Nucleus accumbens (tissue), 56 donors: ENCODE measurements around the gene CYSLTR2.
"Not testable (repeated sequence)": the region's sequence is repeated elsewhere in the genome, so short reads cannot be mapped to it uniquely, and the experiment has no call there.

Source experiments
- DNase-seq, 56 donors: peaks; one replicate each; lab custom pipeline; 2025; lab: John Stamatoyannopoulos, UW

The CYSLTR2 gene

DNA sequence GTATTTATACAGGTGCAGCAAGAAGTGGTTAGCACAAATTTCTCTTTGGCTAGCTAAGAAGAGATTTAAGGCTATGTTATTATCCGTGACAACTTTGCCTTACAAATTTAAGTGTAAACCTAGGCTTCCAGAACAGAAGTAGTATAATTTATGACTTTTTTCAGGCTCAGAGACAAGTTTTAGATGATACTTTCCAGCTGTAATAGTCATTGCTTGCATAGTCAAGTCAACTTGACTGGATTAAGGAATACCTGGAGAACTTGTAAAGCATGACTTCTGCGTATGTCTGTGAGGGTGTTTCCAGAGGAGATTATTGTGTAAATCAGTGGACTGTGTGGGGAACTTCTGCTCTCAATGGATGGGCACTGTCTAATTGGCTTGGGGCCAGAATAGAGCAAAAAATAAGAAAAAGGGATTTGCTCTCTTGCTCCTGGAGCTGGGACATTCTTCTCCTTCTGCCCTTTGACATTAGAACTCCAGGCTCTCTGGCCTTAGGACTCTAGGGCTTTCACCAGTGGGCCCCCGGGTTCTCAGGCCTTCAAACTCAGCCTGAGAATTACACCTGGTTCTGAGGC, 33.0 kb downstream of the CYSLTR2 start:
- no peak for DNase-seq

DNA sequence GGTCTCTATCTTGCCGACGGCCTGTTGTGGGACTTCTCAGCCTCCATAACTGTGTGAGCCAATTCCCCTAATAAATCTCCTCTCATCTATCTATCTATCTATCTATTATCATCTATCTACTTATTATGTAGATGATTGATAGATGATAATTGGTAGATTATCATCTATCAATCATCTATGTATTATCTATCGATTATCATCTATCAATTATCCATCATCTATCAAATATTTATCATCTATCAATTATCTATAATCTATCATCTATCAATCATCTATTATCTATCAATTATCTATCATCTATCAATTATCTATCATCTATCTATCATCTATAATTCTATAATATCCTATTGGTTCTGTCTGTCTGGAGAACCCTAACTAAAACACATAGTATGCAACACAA, 33.5 kb downstream of the CYSLTR2 start:
- DNase-seq = no peak

DNA sequence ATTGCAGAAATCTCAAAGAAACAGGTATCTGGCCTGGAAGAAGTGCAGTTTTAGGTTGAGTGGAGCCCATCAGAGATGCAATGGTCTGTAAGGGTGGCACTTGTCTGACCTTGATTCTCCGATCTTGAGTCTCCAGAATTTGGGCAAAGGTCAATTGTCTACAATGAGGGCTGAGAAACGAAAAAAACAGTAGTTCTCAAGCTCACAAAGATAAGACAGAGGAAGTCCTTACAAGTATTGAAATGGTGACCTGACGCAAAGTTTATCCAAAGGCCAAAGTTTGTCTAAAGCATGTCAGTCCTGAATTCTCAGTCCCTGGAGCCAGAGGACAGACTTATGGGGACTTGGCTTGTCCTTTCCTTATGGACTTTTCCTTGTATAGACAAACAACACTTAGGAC, 40.3 kb downstream of the CYSLTR2 start:
- DNase-seq = no peak

DNA sequence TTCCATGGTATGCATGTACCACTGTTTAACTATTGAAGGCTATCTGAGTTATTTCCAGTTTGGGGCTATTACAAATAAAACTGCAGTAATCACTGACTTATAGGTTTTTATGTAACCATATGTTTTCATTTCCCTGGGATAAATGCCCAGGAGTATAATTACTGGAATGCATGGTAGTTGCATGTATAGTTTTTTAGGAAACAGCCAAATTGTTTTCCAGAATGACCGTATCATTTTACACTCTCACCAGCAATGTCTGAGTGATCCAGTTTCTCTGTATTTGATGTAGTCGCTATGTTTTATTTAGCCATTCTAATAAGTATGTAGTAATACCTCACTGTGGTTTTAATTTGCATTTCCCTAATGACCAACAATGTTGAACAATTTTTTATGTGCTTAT, 42.0 kb downstream of the CYSLTR2 start:
- no peak for DNase-seq

- DNase-seq = not testable (repeated sequence)
Observed at GRCh38 chr13:48696676-48697075, 42.9 kb downstream of the CYSLTR2 start.

DNA sequence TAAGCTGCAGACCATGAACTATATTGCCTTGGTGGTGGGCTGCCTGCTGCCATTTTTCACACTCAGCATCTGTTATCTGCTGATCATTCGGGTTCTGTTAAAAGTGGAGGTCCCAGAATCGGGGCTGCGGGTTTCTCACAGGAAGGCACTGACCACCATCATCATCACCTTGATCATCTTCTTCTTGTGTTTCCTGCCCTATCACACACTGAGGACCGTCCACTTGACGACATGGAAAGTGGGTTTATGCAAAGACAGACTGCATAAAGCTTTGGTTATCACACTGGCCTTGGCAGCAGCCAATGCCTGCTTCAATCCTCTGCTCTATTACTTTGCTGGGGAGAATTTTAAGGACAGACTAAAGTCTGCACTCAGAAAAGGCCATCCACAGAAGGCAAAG, 53.7 kb downstream of the CYSLTR2 start:
- DNase-seq = no peak

DNA sequence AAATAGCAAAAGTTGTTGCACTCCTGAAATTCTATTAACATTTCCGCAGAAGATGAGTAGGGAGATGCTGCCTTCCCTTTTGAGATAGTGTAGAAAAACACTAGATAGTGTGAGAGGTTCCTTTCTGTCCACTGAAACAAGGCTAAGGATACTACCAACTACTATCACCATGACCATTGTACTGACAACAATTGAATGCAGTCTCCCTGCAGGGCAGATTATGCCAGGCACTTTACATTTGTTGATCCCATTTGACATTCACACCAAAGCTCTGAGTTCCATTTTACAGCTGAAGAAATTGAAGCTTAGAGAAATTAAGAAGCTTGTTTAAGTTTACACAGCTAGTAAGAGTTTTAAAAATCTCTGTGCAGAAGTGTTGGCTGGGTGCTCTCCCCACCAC, 55.0 kb downstream of the CYSLTR2 start:
- DNase-seq = no peak

GRCh38 chr13:48709213-48709612, 55.5 kb downstream of the CYSLTR2 start:
- no peak for DNase-seq

DNA sequence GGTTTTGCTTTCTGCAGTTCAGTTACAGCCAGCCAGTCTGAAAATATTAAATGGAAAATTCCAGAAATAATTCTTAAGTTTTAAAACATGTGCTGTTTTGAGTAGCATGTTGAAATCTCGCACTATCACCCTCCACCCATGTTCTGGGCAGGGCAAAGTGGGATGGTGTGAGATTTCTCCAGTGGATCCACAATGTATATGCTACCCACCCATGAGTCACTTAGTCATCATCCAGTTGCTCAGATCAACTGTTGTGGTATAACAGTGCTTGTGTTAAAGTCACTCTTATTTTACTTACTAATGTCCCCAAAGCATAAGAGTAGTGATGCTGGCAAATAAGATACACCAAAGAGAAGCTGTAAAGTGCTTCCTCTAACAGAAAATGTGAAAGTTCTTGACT, 56.4 kb downstream of the CYSLTR2 start:
- DNase-seq = no peak

DNA sequence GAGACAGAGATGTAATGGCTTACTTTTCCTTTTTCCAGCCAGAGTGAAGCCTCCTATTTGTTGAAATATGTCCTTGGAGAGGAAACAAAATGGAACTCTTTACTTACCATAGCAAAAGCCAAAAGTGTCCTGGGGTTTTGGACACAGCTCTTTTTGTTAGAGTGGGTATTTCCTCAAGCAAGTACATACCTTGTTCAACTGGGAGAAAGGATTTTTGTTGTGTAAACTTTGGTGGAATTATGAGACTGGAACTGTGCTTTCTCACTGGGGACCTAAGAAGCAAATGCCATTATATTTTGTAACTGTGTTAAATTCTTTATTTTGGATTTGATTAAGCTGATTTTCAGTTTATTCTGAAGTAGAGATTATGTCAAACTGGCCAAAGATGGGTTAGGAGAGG, 58.4 kb downstream of the CYSLTR2 start:
- DNase-seq = no peak

GRCh38 chr13:48715977-48716376, 62.2 kb downstream of the CYSLTR2 start:
- no peak for DNase-seq

- no peak for DNase-seq
Observed at GRCh38 chr13:48720621-48721020, 66.9 kb downstream of the CYSLTR2 start.

DNA sequence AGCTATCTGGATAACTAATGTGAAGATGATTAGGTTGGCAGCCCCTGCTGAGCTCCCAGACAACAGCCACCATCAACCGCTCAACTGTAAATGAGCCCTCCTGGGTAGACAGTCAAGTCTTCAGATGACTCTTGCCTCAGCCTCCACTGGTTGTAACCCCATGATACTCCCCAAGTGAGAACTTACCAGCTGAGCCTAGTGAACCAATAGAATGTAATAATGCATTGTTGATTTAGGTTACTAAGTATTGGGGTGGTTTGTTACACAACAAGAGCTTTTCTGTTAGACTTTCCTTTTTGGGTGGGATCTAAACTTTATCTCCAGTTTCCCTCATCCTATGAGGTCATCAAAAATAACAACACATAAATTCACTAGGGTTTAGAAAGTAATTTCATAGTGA, 69.4 kb downstream of the CYSLTR2 start:
- no peak for DNase-seq

- no peak for DNase-seq
Observed at GRCh38 chr13:48725271-48725670, 71.5 kb downstream of the CYSLTR2 start.

- DNase-seq = no peak
Observed at GRCh38 chr13:48726711-48727110, 73.0 kb downstream of the CYSLTR2 start.

DNA sequence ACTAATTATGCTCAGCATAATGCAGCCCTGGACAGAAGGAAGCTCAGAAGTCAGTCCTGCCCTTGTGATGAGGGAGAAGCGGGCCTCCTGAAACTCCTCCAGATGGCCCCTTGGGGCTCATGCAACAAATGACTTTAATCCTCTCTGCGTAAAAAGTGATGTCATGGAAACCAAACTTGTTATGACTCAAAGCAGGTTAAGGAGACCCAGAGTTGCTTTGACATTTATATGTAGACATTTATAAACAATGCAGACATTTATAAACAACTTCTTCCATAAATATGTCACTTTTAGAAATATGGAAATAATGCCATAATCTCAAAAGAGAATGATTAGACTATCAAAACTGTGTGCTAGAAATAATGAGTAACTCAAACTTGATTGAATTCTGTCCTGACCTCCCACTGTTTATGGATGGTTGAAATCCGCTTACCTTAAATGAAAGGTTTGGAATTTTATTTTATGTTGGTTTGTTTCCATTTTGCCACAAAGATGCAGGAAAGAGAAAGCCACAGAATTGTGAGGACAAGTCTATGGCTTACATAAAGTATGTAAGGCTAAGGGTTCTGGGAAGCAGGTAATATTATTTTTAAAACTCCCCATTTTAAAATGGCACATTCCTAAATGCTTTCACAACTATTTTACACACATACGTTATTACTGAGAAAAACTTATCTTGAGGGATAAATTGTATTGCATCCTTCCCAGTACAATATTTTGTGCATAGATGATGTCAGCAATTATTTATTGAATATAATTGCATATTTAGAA, 73.7 kb downstream of the CYSLTR2 start:
- no peak for DNase-seq

DNA sequence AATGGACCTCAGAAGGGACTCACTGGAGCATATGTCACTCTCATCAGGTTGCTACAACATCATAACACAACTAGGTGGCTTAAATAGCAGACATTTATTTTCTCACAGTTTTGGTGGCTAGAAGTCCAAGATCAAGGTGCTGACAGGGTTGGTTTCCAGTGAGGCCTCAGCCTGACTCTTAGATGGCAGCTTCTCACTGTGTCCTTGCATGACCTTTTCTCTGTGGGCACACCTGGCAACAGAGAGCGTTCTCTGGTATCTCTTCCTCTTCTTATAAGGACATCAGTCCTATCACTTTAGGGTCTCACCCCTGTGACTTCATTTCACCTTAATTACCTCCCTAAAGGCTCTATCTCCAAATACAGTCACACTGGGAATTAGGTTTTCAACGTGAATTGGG, 74.5 kb downstream of the CYSLTR2 start:
- DNase-seq = no peak

- no peak for DNase-seq
Observed at GRCh38 chr13:48728876-48729275, 75.1 kb downstream of the CYSLTR2 start.

DNA sequence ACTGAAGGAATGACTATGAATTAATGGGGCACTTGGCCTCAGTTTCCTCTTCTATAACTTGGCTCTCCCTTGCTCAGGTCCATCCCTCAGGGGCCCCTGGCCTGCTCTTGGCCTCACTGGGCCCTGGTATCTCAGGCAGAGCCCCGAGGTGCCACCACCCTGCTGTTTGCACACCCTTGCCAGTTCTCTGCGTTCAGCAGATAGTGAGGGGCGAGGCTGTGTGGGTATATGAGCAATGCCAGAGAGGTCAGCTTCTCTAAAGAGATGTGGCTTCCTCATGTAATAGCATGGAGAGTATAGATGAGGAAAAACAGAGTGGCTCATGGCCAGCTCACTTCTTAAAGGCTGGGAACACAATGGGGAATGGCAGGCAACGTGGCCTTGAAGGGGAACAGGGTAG, 76.1 kb downstream of the CYSLTR2 start:
- DNase-seq = no peak

DNA sequence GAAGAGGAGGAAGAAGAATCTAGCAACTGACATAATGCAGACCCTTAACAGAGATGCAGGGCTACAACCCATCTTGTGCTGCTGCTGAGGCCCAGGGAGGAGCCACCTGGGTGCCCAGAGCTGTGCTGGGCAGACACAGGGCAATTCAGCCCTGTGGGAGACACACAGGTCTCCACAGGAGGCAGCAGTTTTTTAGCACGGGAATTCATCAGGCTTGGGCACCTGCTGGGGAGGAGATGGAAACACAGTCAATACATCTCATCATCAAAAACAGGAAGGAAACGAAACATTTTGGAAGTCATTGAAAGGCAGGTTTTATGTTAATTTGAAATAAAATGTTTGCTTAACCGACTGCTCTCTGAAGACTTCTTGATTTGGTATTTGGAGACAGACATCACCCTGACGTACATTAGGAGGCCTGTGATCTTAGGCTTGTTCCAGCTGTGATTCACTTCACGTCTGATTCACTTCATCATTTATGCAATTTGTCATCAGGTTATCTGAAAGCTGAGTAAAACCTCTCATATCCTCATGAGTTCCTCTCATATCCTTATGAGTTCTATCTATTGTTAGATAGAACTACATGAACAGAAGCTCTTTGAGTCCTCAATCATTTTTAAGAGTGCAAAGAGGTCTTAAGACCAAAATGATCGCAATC, 77.4 kb downstream of the CYSLTR2 start:
- peak in 4 of 56 donors; percentile 2 to 46 (median 6) for DNase-seq

GRCh38 chr13:48731957-48732569, 78.3 kb downstream of the CYSLTR2 start:
- DNase-seq = peak in 12 of 56 donors; percentile 1 to 37 (median 8)
